ENCODE results near the gene TNFRSF4.

DNA sequence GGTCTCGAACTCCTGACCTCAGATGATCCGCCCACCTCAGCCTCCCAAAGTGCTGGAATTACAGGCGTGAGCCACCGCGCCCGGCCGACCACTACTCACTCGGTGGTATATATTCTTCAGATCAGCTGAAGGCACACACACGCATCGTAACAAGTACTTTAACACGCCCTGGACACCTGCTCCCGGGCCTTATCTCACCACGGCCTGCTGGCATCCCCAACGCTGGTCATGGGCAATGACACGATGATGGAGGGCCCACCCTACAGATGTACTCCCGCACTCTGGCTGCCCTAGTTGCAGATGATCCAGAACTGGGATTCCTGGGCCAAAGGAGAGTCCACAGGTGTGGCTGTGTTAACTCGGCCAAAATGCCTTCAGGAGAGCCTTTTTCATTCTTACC, 48.1 kb upstream of the TNFRSF4 start:
- TF ChIP-seq, protein P1, sequence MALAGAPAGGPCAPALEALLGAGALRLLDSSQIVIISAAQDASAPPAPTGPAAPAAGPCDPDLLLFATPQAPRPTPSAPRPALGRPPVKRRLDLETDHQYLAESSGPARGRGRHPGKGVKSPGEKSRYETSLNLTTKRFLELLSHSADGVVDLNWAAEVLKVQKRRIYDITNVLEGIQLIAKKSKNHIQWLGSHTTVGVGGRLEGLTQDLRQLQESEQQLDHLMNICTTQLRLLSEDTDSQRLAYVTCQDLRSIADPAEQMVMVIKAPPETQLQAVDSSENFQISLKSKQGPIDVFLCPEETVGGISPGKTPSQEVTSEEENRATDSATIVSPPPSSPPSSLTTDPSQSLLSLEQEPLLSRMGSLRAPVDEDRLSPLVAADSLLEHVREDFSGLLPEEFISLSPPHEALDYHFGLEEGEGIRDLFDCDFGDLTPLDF (CRISPR knock-in tag; IDR thresholded peaks at IDR 0.05): no peak
- TF ChIP-seq, protein P2, sequence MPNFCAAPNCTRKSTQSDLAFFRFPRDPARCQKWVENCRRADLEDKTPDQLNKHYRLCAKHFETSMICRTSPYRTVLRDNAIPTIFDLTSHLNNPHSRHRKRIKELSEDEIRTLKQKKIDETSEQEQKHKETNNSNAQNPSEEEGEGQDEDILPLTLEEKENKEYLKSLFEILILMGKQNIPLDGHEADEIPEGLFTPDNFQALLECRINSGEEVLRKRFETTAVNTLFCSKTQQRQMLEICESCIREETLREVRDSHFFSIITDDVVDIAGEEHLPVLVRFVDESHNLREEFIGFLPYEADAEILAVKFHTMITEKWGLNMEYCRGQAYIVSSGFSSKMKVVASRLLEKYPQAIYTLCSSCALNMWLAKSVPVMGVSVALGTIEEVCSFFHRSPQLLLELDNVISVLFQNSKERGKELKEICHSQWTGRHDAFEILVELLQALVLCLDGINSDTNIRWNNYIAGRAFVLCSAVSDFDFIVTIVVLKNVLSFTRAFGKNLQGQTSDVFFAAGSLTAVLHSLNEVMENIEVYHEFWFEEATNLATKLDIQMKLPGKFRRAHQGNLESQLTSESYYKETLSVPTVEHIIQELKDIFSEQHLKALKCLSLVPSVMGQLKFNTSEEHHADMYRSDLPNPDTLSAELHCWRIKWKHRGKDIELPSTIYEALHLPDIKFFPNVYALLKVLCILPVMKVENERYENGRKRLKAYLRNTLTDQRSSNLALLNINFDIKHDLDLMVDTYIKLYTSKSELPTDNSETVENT (CRISPR knock-in tag; IDR thresholded peaks at IDR 0.05): no peak
- TF ChIP-seq YY1 (IDR thresholded peaks at IDR 0.05; ENCODE audit: borderline replicate concordance in 1 of 3, control insufficient read depth in 1 of 3, extremely low read depth in 1 of 3, insufficient read depth in 3 of 3, insufficient read length in 1 of 3, insufficient replicate concordance in 2 of 3, low read depth in 1 of 3, low read length in 2 of 3): no peak

Measured in K562 (cell line).